ENCODE measurements around the gene LRRC8B. TPM values are rescaled to one million over a fixed set of nuclear protein-coding genes. Genes with fewer than 3 reads are reported as not detected.

The LRRC8B gene
- total RNA-seq, 4 donors from 2014 or later, result 7.0 to 10.5 (median 8.7) TPM

GRCh38 chr1:89483757-89484077 is 40.9 kb upstream of the LRRC8B start:
- DNase-seq, result no peak
- in situ Hi-C loops (cut with MboI; ENCODE audit: low pct_ligation_motif_present in 1 of 4, low pct_unique_long_range_greater_than_20kb in 1 of 4, low sequenced_read_pairs in 3 of 4), result loop anchor here in 2 of 4 donors (10.0 to 25.0 kb wide), 3 partner anchors 111 to 504 kb away; partner anchors contain the start of gene ZNF326 (in 1 of the 2)
- Histone ChIP-seq H3K27me3 (no peaks in the 10 kb centered on the region), H3K9me3 (no peaks in the 10 kb centered on the region), H3K4me3 (no peak overlapping the region), H3K36me3 (no peaks in the 10 kb centered on the region), H3K4me1 (no peaks in the 10 kb centered on the region), H3K27ac (no peak overlapping the region)
- 98 to 100% methylated on average over 1 of the region's 1 CpG for WGBS, 2 donors (ENCODE audit: low coverage in 1 of 2)
- no peak for TF ChIP-seq POLR2A (IDR thresholded peaks at IDR 0.05)
- no peak for TF ChIP-seq POLR2AphosphoS5 (IDR thresholded peaks at IDR 0.05)
- no peak for TF ChIP-seq CTCF (IDR thresholded peaks at IDR 0.05)
- TF ChIP-seq EP300 (IDR thresholded peaks at IDR 0.05; ENCODE audit: low read depth), result no peak
- intact Hi-C loops (cut with DNase I; ENCODE audit: low total_unique reads), result loop anchor here (10.0 kb wide), 2 partner anchors 121 to 281 kb away; no protein-coding TSS in a partner anchor

GRCh38 chr1:89484092-89485038 is 40.3 kb upstream of the LRRC8B start:
- TF ChIP-seq POLR2AphosphoS5 (IDR thresholded peaks at IDR 0.05) (no peak), EP300 (IDR thresholded peaks at IDR 0.05; ENCODE audit: low read depth) (no peak), POLR2A (IDR thresholded peaks at IDR 0.05) (no peak), CTCF (IDR thresholded peaks at IDR 0.05) (no peak)
- H3K36me3 ChIP-seq, result no peaks in the 10 kb centered on the region
- intact Hi-C loops (cut with DNase I; ENCODE audit: low total_unique reads) (loop anchor here (10.0 kb wide), 2 partner anchors 120 to 280 kb away; no protein-coding TSS in a partner anchor), in situ Hi-C loops (cut with MboI; ENCODE audit: low pct_ligation_motif_present in 1 of 4, low pct_unique_long_range_greater_than_20kb in 1 of 4, low sequenced_read_pairs in 3 of 4) (loop anchor here in 2 of 4 donors (10.0 to 25.0 kb wide), 3 partner anchors 110 to 503 kb away; partner anchors contain the start of gene ZNF326 (in 1 of the 2))
- H3K4me3 ChIP-seq, result no peak overlapping the region
- no peaks in the 10 kb centered on the region for H3K9me3 ChIP-seq
- 50 to 54% methylated on average over 3 of the region's 3 CpGs for WGBS, 2 donors (ENCODE audit: low coverage in 1 of 2)
- no peak for DNase-seq
- no peaks in the 10 kb centered on the region for H3K27me3 ChIP-seq
- H3K27ac ChIP-seq, result no peak overlapping the region
- H3K4me1 ChIP-seq, result no peaks in the 10 kb centered on the region

- Histone ChIP-seq H3K27ac (no peak overlapping the region), H3K4me1 (no peaks in the 10 kb centered on the region), H3K4me3 (no peak overlapping the region), H3K27me3 (no peaks in the 10 kb centered on the region), H3K36me3 (no peaks in the 10 kb centered on the region), H3K9me3 (no peaks in the 10 kb centered on the region)
- TF ChIP-seq EP300 (IDR thresholded peaks at IDR 0.05; ENCODE audit: low read depth) (no peak), POLR2AphosphoS5 (IDR thresholded peaks at IDR 0.05) (no peak), POLR2A (IDR thresholded peaks at IDR 0.05) (no peak), CTCF (IDR thresholded peaks at IDR 0.05) (no peak)
- DNase-seq, result no peak
- intact Hi-C loops (cut with DNase I; ENCODE audit: low total_unique reads) (loop anchor here (10.0 kb wide), 2 partner anchors 117 to 277 kb away; no protein-coding TSS in a partner anchor), in situ Hi-C loops (cut with MboI; ENCODE audit: low pct_ligation_motif_present in 1 of 4, low pct_unique_long_range_greater_than_20kb in 1 of 4, low sequenced_read_pairs in 3 of 4) (loop anchor here in 2 of 4 donors (10.0 to 25.0 kb wide), 3 partner anchors 107 to 499 kb away; partner anchors contain the start of gene ZNF326 (in 1 of the 2))
- WGBS, 2 donors (ENCODE audit: low coverage in 1 of 2), result 49 to 76% methylated on average over 2 of the region's 2 CpGs
Measured at GRCh38 chr1:89487972-89488371, 36.7 kb upstream of the LRRC8B start.

GRCh38 chr1:89489047-89489729 is 35.4 kb upstream of the LRRC8B start:
- Histone ChIP-seq H3K4me3 (no peak overlapping the region), H3K4me1 (no peaks in the 10 kb centered on the region), H3K27ac (no peak overlapping the region), H3K9me3 (no peaks in the 10 kb centered on the region), H3K27me3 (no peaks in the 10 kb centered on the region), H3K36me3 (no peaks in the 10 kb centered on the region)
- no peak for TF ChIP-seq POLR2A (IDR thresholded peaks at IDR 0.05)
- no peak for TF ChIP-seq POLR2AphosphoS5 (IDR thresholded peaks at IDR 0.05)
- no peak for TF ChIP-seq EP300 (IDR thresholded peaks at IDR 0.05; ENCODE audit: low read depth)
- DNase-seq, result no peak
- in situ Hi-C loops (cut with MboI; ENCODE audit: low pct_ligation_motif_present in 1 of 4, low pct_unique_long_range_greater_than_20kb in 1 of 4, low sequenced_read_pairs in 3 of 4), result loop anchor here in 2 of 4 donors (10.0 to 25.0 kb wide), 3 partner anchors 106 to 498 kb away; partner anchors contain the start of gene ZNF326 (in 1 of the 2)
- intact Hi-C loops (cut with DNase I; ENCODE audit: low total_unique reads), result loop anchor here (10.0 kb wide), 2 partner anchors 116 to 276 kb away; no protein-coding TSS in a partner anchor
- 72% methylated on average over 2 of the region's 2 CpGs; no CpG with 5 or more reads in 1 of the 2 donors for WGBS, 2 donors (ENCODE audit: low coverage in 1 of 2)
